Measurements from ENCODE around the gene SMTN.

The SMTN gene

DNA sequence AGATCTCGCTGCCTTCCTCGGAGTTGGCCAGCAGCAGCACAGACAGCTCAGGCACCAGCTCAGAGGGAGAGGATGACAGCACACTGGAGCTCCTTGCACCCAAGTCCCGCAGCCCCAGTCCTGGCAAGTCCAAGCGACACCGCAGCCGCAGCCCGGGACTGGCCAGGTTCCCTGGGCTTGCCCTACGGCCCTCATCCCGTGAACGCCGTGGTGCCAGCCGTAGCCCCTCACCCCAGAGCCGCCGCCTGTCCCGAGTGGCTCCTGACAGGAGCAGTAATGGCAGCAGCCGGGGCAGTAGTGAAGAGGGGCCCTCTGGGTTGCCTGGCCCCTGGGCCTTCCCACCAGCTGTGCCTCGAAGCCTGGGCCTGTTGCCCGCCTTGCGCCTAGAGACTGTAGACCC is 52.8 kb downstream of the SMTN start:
- DNase-seq, result no peak

DNA sequence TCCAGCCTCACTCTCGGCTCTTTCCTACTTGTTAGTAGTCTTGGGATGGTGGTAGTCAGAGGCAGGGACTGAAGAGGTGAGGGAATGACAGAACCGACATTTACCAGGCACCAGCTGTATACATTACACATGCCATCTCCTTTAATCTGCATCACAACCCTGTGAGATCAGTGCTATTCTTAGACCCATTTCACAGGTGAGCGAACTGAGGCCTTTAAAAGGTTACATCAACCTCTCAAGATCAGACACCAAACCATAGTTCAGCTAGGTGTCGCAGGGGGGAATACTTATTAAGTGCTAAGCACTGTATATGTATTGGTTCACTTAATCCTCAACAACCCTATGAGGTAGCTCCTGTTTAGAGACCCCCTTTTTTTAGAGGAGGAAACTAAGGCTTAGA is 53.6 kb downstream of the SMTN start:
- DNase-seq, result no peak

DNA sequence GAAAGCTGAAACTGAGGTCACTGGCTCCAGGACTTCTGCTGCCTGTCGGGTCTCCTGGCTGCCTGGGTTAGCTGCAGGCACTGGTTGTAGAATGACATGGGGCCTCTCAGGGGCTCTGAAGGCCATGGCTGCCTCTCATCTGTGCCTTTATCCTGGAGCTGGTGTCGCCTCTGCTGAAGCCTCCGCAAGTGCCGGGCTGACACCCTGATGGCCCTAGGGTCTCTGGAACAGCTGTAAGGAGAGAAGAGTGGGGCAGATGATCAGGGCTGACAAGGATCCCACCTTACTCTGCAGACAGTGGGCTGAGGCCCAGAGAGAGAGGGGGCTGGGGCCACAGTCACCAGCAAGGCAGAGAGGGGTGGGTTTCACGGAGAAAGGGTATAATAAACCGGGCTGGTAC is 54.6 kb downstream of the SMTN start:
- no peak for DNase-seq

DNA sequence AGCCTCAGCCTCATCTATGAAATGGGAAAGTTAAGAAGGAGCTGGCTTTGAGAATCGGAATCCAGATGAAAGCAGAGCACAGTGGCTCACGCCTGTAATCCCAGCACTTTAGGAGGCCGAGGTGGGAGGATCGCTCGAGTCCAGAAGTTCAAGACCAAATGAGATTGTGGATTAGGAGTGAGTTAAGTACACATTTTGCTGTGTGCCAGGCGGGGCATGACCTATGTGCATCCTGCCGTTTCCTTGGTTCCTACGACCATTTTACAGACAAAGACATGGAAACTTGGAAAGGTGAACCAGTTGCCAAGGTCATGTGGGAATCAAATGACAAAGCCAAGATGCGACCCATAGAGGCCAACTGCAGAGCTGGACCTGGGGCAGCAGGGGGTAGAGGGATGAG is 55.0 kb downstream of the SMTN start:
- DNase-seq, result no peak

DNA sequence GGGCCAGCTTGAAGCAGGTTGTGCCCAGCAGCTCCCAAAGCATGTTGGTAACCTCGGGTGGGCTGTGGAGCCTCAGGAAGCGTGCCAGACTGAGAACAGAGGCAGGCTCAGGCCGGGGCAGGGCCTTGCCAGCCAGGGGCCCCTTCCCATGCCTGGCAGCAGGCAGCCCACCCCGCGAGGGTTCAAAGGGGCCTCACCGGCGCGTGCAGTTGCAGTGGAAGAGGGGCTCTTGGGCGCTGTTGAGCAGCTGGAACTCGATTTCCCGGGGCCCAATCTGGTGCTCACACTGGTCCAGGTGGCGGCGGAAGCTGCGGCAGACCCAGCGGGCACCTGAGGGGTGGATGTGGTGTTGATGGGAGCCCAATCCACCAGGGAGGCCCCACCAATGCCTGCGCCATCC is 55.6 kb downstream of the SMTN start:
- DNase-seq, result no peak

DNA sequence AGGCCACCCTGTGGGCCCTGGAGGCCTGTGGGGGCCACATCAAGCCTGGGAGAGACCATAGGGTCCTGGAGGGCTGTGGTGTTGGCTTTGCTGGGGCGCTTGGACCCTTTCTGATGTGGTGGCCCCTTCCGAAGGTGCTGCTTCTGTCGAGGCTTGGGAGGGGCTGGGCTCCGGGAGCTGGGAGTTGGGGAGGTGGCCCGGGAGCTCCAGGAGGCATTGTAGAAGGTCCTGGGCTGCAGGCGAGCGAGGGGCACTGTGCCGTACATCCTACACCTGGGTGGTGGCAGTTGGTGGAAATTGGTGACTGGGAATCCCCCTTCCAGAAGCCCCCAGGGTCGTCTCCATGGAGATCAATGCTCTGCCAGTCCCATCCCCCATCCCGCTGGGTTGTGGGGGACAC is 56.6 kb downstream of the SMTN start:
- DNase-seq, result no peak

DNA sequence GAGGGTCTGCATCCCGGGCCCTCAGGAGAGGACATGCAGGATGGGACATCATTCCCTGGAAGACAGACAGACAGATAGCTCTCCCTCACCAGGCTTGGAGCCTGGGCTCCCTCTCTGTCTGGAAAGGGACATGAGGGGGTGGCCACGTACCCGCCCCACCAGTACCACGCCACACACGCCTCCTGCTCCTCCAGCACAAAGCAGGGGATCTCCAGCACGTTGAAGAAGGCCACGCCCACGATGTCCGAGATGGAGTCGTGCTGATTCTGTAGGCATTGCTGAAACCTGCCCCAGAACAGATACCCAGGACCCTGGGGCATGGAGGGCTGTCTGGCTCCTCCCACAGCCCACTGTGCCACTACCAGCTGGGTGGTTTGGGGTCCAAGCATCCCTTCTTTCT is 57.0 kb downstream of the SMTN start:
- DNase-seq, result no peak

DNA sequence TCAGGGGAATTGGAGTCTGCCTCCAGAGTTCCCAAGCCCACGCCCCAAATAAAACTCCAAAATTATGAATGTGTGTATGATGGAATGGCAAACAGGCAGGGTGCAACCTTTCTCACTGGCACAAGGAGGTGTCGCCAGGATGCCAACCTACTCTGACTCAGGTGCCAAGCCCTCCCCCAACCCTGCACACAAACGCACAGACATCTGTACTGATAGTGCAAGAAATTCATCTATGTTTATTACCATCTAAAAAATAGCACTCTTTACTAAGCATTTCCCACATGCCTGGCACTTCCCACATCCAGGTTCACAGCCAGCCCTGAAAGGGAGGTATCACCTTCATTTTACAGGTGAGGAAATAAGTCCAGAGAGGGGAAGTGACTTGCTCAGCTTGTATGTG is 57.9 kb downstream of the SMTN start:
- no peak for DNase-seq

DNA sequence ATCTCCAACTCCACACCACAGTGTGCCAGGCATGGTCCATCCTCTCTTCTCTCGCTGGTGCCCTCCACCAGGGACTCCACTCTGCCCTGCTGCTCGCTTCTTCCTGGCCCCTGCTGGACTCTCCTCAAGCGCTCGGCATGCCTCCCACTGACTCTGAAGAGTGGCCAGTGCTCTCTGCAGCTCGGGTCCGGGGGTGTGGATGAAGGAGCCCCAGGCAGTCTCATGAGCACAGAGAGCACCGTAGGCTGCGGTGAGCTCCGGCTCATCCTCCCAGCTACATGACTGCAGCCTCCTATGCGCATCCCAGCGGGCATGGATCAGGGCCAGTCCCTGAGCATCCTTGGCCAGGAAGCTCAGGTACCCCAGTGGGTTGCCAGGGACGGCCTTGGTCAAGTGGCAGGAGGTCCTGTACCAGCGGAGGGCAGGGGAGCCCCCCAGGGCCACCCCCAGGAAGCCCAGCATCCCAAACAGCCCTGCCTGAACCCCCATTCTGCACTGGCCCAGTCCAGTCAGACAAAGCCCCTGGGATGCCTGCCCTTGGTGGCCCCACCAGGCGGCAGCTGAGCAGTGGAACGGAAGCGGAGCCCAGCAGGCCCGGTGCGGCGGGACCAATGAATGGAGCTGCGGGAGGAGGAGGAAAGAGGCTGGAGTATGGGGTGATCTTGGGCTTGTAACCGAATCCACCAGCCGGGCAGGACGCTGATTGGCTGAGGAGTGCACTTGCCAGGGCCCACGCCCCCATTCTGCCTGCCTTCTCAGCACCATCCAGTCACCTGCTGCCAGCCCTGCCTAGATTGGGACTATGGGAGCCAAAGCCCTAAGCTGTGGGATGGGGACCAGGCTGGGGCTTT is 59.0 kb downstream of the SMTN start, which contains the start of gene PLA2G3:
PLA2G3 (minus strand) TSS at position 643 of the 851 bp plus-strand sequence; CDS start at position 489, 154 bp downstream.
- peak; percentile 60 for DNase-seq

DNA sequence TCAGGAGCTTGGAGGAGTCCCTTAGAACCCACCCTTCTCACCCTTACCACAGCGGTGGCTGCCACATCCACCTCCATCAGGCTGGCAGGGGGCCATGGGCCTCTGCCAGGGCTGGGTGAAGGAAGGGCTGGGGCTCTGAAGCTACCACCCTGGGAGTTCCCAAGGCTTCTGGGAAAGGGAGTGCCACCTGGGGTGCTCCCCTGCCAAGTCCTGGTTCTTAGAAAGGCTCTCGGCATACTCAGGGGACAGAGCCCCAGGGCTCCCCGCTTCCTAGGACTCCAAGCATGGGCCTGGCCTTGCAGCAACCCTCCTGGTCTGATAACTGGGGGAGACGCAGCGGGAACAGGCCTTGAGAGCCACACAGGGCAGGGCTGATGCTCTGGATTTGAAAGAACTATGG is 59.6 kb downstream of the SMTN start:
- no peak for DNase-seq

DNA sequence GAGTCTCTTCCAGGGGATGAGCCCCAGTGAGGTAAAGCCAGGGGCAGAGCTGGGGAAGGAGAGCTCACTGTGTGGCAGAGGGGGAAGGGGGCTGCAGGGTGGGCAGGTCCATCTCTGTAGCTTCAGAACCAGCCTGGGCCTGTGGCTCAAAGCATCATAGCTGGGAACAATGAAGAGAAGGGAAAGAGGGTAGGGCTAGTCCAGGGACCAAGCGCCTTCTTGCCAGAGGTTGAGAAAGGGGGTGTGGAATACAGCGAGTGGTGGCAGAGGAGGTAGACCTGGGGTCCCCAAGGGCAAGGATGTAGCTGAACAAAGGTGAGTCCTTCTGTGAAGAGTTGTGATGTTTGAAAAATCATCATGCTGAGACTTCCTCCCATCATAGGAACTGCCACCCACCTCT is 60.4 kb downstream of the SMTN start:
- DNase-seq, result no peak

DNA sequence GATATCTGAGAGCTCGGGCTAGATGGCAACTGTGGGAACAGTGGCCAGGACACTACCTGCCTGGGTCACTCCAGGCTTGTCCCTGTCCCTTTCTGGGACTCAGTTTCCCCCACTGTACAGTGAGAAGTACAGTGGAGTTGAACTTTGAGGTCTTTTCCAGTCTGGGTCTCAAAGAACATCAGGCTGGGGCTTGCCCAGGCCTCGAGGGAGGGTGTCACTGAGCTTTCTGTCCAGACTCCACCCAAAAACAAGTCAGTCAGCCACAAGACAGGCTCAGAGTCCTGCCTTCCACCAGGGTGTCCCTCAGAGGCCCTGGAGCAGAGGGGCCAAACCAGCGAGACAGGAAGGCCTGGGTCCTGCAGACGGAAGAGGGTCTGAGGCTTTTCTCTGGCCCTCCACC is 61.2 kb downstream of the SMTN start:
- DNase-seq, result no peak

DNA sequence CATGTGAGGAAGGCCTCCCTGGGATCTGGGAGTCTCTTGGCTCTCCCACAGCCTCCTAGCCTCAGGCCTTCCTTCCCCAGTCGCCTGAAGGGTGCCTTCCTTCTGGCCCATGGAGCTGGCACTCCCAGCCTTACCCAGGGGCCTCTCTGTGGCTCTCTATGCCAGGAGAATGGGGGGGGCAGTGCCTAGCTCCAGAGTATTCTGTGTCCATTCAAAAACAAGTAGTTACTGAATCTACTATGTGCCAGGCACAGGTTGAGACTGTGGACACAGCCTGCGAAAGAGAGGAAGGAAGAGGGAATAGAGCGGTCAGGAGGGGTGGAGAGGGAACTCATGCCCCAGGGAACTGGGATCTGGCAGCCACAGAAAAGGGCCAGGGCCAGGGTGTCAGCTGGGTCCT is 61.9 kb downstream of the SMTN start:
- no peak for DNase-seq

DNA sequence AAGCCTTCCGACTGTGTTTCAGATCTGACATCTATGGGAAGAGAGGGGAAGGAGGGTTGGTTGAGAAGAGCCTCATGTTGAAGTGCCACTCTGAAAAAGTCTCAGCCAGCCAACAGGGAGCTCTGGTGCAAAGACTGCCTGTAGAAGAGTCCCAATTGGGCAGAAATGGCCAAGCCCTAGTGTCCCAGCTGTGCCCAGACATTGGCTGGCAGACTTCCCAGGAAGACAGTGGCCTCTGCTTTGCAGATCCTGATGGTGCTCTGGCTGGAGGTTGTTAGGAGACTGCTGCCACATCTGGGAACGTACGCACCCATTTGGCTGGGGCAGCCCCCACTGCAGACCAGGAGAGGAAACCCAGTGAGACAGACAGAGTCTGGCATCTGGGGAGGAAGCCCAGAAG is 62.4 kb downstream of the SMTN start:
- no peak for DNase-seq

DNA sequence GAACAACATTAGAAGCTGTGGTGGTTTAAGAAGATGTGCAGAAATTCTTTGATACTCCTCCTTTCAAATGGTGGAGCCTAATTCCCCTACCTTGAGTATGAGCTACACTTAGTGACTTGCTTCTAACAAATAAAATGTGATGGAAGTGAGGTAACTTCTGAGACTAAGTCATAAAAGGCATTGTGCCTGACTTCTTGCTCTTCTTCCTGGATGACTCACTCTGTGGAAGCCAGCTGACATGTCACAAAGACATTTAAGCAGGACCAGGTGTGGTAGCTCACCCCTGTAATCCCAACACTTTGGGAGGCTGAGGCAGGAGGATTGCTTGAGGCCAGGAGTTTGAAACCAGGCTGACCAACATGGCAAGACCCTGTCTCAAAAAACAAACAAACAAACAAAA is 63.1 kb downstream of the SMTN start:
- DNase-seq, result no peak

DNA sequence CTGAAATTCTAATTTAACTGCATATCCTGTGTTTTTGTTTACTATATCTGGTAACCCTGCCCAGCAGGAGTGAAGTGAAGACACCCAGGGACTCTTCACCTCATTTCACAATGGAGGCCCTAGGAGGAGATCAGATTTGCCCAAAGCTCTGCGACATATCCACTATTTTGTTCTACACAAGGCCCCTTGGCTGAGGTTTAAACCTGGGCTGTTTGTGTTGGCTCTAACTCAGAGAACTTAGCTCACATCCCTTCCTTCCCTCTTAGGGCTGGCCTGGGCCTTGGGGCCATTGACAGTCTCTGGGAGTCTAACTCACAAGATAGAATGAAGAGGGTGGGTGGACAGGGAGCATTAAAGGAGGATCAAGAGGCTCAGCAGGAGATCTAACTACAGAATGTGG is 67.4 kb downstream of the SMTN start:
- DNase-seq, result no peak

DNA sequence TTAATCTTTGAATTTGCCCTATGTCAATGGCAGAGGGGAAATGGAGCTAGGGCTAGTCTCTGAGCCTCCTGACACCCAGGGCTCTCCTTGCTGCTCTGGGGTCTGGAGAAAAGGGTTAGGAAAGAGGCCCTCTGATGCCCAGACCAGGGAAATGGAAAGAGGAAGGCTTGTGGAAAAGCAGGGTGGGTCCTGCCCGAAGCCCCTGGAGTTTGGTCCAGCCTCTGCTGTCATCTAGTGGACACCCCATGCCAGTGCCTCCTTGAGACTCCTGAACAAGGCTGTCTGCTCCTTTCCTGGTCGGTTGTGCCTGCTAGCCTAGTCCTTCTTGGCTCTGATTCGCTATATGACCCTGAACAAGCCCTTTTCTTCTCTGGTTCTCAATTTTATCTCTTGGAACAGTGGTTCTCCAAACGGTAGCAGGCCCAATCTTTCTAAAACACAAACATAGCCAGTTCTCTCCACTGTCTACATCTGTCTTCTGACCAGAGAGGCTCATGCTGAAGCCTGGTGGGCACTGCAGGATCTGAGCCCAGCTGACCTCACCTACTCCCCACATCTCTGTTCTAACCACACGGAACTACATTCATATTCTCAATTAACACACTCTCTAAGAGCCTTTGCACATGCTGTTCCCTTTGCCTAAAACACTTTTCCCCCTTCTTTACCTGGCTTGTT is 68.0 kb downstream of the SMTN start:
- DNase-seq, result peak; percentile 82

DNA sequence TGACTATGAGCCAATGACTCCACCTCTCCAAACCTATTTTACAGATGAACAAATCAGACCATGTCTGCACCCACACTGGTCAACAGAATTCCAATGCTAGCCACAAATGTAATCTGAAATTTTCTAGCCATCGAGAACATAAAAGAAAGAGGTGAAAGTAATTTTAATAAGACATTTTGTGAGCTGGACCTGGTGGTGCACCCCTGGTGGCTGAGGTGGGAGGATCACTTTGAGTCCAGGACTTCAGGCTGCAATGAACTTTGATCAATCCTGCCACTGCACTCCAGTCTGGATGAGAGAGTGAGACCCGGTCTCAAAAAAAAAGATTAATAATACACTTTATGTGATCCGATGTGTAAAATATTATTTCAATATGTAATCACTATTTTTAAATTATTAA is 69.5 kb downstream of the SMTN start:
- DNase-seq, result peak; percentile 3

DNA sequence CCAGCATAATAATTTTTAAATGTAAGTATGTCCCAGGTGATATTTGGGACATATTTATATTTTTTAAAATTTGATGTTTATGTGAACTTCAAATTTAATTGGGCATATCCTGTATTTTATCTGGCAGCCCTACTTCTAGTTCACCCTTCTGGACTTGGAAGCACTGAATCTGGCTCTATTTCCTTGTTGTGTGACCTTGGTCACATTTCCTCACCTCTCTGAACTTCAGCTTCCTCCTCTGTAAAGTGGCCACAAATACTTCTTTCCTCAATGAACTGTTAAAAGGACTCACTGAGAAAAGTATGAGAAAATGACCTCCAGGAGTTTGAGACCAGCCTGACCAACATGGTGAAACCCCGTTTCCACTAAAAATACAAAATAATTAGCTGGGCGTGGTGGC is 70.8 kb downstream of the SMTN start:
- no peak for DNase-seq

DNA sequence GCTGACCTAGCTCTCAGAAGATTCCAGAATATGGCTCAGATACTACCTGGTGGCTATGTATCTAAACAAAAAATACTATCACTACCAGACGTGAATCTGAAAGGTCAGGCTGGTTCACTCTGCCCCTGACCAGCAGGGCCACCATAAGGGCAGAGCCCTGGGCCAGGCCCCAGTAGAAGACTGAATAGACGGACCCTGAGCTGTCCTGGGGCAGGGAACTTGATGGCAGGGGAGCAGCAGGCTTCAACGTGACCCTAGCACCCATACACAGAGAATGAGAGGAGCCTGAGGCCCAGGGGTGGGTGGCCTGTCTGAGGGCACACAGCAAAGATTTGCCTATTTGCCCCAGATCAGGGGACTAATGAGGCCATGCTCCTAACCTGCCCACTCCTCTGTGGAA is 72.2 kb downstream of the SMTN start:
- no peak for DNase-seq
